ENCODE results near the gene AFF3.
A peak's percentile ranks its signal among the peaks of the same experiment; 100 is the strongest.
"Not testable (repeated sequence)": the region's sequence is repeated elsewhere in the genome, so short reads cannot be mapped to it uniquely, and the experiment has no call there.

AFF3 gene

DNA sequence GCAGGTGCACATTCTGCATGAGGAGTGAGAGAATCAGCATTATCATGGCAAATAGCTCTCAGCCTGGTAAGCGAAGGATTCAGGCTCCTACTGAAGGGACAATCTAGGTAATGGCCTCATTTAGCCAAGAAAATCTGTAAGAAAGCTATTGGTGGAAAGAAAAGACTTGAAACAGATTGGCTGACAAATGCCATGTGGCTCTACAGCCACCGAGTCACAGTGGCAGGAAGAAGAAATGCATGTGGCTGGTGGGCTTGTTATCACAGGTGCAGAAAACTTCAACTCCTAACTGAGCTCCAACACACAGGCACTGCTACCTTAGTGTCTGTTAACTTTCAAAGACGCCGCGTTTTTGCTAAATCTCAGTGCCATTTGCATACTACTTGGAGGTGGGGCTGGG is 592.0 kb downstream of the AFF3 start:
- no peak for DNase-seq (ENCODE audit: low read depth)

- DNase-seq (ENCODE audit: low read depth) = no peak
Observed at GRCh38 chr2:99545604-99546003, 596.8 kb downstream of the AFF3 start.

DNA sequence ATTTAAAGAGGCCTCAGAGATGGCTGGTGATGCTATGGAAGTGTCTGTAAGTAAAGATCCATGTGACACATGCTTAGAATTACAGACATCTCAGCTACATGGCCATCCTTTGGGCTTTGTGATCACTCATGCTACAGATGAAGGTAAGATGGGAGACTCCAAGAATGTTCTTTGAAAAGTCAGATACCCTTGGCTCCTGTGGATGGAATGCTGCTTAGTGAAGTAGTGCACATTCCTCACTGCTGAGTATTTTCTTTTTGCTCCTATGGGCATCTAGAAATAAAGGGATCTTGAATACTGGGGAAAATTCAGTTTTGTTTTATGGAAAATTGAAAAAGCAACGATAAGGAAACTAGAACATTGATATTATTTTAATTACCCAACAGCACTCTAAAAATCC is 597.3 kb downstream of the AFF3 start:
- DNase-seq (ENCODE audit: low read depth) = no peak

DNA sequence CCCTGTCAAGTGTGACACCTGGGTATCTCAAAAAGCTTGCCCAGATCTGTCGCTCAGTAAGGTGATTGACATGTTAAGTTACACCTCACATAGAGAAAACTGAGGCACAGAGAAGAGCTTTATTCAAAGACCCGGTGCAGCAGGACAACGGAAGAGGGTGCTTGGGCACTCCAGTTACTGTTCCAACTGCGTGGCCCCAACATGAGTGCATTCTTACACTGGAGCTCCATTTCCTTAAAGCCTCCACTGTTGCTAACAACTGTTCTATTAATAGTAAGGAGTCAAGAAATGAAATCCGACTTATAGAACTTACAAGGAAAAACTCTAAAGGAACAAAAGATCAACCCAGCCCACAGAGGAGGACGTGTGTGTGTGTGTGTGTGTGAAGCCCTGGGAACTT is 597.8 kb downstream of the AFF3 start:
- DNase-seq (ENCODE audit: low read depth) = no peak

DNA sequence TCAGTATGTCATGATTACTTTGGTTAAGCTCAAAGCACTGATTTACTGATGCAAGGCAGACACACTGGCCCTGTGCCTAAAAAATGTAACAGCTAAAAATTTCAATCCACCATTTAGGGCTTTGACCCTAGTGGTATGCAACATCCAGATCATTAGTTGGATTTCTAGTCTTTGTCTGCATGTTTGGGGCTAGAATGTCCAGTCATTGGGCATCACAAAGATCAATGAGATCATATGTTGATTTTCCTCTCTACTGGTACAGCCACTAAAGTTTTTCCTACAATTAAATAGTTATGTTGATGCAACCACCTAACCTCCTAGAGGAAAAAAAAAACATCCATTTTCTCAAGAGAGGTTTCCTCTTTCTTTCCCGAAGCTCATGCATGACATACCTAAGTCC is 599.1 kb downstream of the AFF3 start:
- no peak for DNase-seq (ENCODE audit: low read depth)

DNA sequence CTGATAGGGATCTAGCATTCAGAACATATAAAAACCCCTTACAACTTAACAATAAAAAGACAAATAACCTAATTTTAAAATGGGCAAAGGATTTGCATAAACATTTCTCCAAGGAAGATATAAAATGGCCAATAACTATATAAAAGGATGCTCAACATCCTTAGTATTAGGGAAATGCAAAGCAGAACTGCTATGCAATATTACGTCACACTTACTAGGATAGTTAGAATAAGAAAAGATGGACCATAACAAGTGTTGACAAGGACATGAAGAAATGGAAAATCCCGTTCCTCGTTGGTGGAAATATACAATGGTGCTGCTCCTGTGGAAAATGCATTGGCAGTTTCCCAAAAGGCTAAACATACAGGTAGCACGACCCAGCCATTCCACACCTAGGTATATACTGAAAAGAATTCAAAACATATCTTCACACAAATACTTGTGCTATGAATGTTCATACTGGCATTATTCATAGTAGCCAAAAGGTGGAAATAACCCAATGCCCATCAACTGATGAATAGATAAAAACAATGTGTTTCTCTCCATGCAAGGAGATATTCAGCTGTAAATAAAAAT is 604.4 kb downstream of the AFF3 start:
- DNase-seq (ENCODE audit: low read depth) = no peak

DNA sequence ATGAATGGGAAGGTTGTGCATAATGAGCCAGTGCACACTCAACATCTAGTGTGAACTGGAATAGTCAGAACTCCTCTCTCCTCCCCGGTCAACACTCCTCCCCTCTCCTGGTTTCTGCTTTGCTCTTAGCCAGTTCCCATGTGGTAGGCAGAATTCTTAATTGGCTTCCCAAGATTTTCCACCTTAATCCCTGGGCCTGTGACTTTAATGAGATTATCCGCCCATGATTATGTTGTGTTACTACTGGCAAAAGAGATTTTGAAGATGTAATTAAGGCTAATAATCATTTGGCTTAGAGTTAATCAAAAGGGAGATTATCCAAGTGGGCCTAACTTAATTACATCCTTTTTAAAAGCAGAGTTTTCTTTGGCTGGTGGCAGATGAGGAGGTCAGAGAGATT is 618.3 kb downstream of the AFF3 start:
- DNase-seq (ENCODE audit: low read depth) = no peak

- no peak for DNase-seq (ENCODE audit: low read depth)
Observed at GRCh38 chr2:99522157-99522556, 620.2 kb downstream of the AFF3 start.

DNA sequence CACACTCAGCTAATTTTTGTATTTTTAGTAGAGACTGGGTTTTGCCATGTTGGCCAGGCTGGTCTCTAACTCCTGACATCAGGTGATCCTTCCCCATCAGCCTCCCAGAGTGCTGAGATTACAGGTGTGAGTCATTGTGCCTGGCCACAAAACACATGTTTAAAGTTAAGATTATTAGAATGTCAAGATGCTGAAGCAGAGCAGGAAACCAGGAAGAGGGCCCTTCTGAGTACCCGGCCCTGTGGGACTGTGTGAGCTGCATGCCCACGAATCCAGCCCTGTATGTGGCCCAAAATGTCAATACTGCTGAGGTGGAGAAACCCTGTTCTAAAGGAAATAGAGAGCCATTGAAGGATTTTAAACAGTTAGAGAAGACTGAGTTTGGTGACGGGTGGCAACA is 621.6 kb downstream of the AFF3 start:
- DNase-seq (ENCODE audit: low read depth) = peak; percentile 2

GRCh38 chr2:99520195-99520594 is 622.2 kb downstream of the AFF3 start:
- no peak for DNase-seq (ENCODE audit: low read depth)

DNA sequence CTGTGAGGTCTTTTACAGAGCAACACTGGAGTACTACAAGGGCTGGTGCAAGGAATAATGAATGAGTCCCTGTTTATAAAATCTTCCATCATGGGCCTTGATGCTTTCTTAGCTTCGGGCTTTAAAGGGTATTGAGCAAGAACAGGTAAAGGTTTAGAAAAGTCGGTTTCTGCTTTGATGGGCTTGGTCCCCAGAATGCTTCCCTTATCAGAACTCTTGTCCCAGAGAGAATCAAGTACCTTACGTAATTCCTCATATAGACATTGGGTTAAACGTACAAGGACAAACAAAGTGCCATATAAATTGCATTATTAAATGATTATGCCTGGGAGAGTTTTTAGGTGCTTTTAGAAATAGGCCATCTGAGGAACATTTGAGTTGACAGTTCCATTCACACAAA is 628.0 kb downstream of the AFF3 start:
- no peak for DNase-seq (ENCODE audit: low read depth)

- no peak for DNase-seq (ENCODE audit: low read depth)
Observed at GRCh38 chr2:99512181-99512591, 630.2 kb downstream of the AFF3 start.

- no peak for DNase-seq (ENCODE audit: low read depth)
Observed at GRCh38 chr2:99509387-99509786, 633.0 kb downstream of the AFF3 start.

GRCh38 chr2:99507937-99508818 is 634.2 kb downstream of the AFF3 start:
- DNase-seq (ENCODE audit: low read depth) = no peak

- no peak for DNase-seq (ENCODE audit: low read depth)
Observed at GRCh38 chr2:99504844-99505584, 637.4 kb downstream of the AFF3 start.

DNA sequence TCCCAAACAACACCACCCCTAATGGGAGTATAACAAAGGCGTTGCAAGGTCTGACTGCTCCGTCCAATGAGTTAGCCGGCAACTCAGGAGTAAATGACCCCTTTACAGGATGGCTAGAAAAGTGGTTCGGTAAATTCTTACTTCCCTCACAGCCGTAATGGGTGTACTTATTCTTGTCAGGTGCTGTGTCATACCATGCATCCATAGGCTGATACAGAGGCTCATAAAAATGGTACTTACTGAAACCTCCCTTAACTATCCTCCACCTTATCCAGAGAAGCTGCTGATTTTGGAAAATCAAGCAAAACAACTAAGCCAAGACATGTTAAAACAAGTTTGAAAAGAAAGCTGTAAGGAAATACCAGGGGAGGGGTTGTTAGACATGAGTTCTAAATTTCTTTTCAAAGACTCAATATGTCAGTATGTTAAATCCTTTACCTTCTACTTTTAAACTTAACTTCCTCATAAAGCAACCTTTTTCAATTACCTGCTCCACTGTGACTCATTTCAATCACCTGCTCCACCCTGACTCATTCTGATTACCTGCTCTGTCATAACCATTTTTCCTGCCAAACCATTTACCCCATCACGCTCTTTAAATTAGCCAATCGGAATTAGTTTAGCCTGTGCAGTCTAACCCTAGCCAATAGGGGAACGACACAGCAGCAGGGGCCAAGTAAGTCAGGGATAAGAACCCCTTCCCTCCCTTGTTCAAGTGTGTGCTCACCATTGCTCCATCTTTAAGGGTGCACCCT is 638.6 kb downstream of the AFF3 start:
- not testable (repeated sequence) for DNase-seq (ENCODE audit: low read depth)

- DNase-seq (ENCODE audit: low read depth) = no peak
Observed at GRCh38 chr2:99496021-99496420, 646.4 kb downstream of the AFF3 start.
